ENCODE data around the gene PEX10.

The PEX10 gene

DNA sequence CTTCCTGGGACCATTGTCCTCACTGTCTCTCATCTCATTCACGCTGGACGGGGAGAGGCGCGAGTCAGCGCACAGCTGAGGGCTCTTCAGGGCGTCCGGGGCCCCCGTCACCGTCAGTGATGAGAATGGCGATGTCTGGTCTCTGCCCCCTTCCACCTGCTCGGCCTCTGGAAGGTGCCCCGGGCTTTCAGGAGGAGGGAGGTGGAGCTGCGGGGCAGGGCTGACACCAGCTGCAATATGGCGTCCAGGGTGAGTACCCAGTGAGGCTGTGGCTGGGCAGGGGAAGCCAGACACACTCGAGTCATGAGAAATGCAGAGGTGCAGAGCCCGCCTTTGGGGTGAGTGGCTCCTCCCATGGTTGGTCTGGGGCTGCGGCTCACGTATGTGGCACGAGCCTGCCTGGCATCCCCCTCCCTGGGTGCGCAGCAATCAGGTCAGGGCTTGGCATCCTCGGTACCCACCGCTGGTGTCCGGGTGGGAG lies 36.1 kb downstream of the PEX10 start:
- DNase-seq (ENCODE audit: low read depth in 2 of 3, low spot score in 1 of 3) = no peak

DNA sequence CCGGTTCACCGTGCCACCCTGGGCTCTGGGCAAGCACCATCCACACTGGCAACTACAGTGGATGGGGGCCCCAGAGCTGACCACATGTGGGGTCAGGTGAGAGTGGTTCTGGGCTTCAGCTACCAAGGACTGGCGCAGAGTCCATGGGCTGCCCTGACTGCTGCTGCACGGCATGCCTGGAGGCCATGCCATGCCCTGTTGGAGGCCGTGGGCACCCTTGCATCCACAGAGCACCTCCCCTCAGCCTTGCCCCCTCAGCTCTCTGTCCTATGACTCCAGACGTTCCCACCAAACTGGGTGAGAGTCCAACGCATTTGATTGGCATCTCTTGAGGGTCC lies 36.5 kb downstream of the PEX10 start:
- DNase-seq (ENCODE audit: low read depth in 2 of 3, low spot score in 1 of 3) = no peak

DNA sequence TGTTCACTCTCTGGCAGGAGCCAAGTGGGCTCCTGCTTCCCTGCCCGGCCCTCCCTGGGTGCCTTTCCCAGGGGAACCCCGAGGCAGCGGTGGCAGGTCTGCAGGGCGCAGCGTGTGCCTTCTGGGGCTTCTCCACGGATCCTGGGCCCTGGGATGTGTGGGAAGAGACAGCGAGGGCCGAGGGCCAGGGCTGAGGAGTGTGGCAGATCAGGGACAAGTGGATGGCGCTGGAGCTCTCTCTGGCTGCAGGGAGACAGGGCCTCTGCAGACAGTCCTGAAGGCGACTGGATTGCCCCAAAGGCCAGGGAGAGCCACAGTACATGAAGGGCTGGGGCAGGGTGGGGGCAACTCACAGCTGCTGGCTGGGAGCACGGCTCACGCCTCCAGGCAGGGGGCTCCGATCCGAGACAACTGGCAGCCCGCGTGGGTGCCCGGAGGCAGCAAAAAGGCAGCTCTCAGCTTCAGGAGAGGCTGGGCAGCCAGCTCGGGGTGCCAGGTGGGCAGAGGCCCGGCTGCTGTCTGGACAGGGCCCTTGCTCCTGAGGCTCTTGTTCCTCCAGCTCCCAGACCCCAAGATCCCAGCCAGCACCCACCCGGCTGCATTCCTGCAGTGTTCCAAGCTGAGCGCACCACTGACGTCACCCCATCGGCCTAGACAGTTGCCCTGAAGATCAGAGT lies 37.0 kb downstream of the PEX10 start:
- DNase-seq (ENCODE audit: low read depth in 2 of 3, low spot score in 1 of 3) = no peak

DNA sequence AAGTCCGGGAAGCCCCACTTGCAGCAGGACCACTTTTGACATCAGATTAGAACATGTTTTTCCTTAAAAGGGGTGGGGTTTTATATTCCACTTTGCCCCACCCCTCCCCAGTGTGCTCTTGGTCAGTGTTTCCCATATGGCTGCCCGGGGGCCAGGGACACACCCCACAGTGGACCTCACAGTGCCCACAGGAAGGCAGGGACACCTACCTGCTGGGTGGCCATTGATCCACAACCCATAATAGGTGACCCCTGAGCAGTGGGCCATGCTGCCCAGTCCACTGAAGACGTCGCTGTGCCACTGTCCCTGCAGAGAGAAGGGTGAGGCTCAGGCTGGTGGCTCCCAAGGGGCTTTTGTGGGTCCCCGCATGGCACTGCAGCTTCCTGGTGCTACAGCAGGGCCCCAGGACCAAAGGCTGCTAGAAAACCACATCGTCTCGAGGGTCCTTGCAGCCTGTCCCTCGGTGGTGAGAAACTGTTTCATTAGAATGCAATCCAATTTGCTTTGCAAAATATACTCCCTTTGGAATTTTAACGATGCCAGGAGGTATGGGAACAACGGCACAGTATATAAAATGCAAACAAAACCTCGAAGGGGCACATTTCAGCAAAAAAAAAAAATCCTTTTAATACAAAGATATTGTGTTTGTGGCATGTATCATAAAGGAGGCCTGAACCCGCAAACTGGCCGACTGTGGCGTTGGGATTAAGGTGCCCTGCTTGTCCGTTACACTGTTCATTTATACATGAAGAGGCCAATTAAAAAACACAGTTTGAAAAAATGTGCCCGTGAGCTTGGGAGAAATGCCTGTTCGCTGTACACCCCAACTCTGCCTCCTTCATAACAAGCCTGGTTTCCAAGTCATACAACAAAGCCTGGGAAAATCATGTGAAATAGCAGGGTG lies 37.9 kb downstream of the PEX10 start:
- DNase-seq (ENCODE audit: low read depth in 2 of 3, low spot score in 1 of 3) = no peak

DNA sequence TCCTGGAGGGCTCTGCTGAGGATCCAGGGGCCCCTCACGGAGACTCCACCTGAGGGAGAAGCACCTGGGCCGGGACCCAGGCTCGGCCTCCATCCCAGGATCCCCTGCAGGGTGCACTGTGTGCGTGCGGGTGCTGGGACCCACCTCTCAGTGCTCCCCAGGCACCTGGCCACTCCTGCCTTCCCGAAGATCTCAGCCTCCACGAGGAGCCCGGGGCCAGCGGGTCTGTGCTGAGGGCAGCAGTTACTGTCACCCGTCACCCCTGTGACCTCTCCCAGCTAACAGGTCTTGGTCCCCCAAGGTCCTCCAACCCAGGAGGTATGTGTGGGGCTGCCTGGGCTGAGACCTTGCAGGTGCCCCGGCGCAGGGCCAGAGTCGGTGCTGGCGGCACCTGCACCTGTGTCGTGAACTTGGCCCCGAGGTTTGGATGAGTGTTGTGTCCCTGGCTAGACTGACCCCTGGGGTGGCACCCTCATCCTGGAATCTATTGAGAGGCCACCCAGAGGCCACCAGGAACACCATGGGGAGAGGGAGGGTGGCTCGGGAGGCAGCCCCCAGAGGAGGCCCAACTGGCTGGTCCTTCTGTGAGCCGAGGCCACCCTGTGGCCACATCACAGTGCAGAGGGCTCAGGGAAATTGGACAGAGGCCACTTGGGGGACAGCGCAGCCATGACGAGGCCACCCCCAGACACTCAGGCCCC lies 38.7 kb downstream of the PEX10 start:
- no peak for DNase-seq (ENCODE audit: low read depth in 2 of 3, low spot score in 1 of 3)

DNA sequence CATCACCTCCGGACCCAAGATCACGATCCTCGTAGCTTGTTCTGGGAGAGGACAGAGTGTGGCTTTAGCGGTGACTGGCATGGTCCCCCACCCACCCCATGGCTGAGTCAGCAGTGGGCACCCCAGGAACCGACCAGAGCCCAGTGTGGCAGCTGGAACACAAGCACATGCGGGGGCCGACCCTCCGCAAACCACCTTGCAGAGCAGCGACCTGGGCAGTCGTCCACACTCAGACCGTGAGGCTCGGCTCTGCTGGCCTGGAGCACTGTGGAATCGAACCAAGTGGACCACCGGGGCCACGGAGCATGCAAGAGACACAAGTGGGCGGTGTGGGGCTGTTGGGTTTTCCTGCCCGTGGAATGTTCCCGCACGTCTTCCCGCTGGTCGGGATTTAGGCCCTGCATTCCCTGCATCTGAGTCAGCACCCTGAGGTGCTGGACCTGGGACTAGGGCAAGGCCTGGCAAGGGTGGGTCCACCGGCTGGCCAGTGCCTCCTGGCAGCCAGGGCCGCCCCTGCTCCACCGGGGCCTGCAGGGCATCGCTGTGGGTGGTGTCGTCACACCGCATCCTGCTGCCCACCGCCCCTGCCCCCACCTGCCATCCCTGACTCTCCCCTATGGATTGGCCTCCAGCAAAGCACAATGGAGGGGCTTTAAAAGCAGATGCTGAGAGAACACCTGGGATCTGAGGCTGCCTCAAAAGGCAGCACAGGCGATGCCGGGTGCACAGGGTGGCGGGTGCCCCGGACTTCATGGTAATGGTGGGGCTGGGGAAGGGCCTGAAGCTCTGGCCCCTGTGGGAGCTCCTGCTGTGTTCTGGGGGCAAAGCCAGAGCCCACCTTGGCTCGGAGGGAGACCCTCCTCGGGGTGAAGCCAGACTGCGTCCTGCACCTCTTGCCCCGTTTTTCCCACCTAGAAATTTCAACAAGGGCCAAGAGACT lies 39.5 kb downstream of the PEX10 start:
- no peak for DNase-seq (ENCODE audit: low read depth in 2 of 3, low spot score in 1 of 3)

DNA sequence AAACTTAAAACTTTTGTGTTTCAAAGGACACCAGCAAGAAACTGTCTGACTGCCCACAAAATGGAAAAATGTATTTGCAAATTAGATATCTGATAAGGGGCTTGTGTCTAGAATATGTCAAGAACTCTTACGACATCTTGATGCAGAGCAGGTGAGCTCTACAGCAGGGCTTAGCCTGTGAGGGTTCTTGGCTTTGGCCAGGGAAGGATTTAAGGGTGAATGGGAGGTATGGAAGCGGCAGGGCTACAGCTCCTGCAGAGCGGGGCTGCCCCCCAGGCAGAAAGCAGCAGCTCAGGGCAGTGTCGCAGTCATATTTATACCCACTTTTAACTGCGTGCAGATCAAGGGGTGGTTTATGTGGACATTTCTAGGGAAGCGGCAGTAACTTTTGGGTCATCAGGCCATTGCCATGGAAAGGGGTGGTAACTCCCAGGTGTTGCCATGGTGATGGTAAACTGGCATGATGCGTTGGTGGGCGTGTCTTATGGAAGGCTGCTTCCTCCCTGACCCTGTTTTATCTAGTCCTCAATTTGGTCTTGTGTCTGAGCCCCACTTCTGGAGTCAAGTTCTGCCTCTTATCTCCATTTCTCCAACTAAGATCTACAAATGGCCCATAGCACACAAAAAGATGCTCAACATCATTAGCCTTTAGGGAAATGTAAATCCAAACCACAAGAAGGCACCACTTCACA lies 44.2 kb downstream of the PEX10 start:
- DNase-seq (ENCODE audit: low read depth in 2 of 3, low spot score in 1 of 3) = no peak

DNA sequence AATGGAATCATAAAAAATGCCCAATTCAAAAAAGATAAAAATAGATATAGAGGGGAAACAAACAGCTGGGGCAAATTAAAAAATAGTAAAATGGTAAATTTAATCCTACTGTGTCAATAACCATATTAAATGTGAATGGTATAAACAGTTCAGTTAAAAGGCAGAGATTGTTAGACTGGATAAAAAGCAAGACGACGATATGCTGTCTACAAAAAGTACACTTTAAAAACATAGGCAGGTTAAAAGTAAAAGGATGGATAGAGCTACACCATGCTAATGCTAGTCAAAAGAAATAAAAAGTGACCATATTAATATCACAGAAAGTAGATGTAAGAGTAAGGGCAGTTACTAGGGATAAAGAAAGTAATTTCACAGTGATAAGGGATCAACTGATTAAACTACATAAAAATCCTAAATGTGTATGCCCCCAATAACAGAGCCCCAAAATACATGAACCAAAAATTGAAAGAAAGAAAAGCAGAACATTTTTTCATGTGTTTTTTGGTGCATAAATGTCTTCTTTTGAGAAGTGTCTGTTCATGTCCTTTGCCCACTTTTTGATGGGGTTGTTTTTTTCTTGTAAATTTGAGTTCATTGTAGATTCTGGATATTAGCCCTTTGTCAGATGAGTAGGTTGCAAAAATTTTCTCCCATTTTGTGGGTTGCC lies 48.4 kb downstream of the PEX10 start:
- no peak for DNase-seq (ENCODE audit: low read depth in 2 of 3, low spot score in 1 of 3)

DNA sequence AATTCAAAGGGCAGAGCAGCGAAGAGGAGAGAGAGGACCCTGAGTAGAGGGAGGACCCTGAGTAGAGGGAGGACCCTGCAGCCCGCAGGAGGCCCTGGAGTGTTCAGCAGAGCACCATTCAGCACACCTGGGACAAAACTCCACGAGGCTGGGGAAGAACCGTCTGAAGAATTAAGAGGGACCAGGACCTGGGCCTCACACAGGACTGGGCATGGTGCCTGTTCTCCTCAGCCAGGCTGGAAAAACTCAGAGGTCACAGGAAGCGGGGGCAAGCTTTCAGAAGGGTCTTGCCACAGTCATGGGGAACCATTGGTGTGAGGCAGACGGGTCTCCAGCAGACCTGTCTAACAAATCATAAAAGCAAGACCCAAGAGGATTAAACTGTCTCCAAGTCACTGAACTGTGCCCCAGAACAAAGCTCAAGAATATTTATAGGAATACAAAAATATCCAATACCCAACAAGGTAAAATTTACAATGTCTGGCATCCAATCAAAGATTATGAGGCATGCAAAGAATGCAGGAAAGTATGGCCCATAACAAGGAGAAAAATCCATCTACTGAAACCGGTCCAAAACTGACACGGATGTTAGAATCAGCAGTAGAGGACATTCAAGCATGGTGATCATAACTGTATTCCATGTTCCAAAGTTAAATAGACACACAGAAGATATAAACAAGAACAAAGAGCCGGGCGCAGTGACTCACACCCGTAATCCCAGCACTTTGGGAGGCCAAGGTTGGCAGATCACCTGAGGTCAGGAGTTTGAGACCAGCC lies 51.6 kb downstream of the PEX10 start:
- no peak for DNase-seq (ENCODE audit: low read depth in 2 of 3, low spot score in 1 of 3)

DNA sequence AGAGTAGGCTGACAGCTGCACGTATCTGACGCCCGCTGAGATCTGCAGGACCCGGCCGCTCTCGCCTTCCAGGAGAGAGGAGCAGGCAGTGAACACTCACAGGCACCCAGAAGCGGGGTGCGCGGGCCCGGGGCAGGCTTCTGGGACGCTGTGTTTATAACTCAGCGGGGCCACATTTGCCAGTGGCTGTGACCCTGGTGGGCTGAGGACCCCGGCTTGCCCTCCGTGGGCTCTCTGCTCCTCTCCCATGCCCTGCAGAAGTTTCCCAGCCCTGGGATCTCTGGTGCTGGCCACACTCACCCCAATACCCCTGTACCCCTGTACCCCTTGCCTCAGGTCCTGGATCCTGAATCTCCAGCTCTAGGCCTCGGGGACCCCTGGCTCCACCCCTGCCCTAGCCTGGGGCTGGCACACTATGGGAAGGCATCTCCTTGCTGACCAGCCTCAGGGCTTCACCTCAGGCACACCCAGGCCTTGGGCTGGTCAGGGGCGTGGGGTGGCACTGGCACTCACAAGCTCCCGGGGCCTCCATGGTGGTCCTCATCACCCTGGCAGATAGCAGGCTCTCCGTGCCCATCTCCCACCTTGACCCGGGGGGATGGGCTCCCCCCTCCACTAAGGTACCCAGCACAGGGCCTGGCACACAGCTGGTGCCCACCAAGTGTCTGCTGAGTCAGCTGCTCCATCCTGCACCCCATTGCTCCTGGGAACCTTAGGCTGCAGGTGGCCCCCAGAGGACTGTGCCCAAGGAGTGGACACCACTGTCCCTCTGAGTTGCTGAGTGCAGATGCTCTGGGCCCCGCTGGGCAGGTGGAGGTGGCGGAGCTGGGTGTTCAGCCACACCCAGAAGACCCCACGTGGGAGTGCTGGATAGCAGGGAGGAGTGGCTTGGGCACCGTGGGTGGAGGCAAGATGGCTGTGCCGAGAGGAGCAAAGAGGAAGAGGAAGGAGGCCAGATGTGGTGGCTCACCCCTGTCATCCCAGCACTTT lies 53.4 kb downstream of the PEX10 start:
- DNase-seq (ENCODE audit: low read depth in 2 of 3, low spot score in 1 of 3) = no peak

DNA sequence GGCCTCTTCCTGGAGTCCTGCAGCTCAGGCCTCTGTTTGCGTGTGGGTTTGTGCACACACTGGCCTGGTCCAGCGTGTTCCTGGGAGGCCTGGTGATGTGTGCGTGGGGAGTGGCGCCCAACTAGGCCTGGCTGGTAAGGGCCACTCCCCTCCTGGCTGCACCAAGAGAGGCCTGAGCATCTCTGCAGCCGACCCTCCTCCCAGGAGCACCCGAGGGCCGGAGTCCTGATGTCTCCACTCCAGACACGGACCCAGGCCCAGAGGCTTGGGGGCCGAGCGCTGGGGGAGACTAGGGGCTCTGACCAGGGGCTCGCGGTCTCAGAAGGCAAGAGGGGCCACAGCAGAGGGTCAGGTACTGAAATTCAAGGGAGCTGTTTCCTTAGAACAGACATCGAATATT lies 54.3 kb downstream of the PEX10 start:
- no peak for DNase-seq (ENCODE audit: low read depth in 2 of 3, low spot score in 1 of 3)

DNA sequence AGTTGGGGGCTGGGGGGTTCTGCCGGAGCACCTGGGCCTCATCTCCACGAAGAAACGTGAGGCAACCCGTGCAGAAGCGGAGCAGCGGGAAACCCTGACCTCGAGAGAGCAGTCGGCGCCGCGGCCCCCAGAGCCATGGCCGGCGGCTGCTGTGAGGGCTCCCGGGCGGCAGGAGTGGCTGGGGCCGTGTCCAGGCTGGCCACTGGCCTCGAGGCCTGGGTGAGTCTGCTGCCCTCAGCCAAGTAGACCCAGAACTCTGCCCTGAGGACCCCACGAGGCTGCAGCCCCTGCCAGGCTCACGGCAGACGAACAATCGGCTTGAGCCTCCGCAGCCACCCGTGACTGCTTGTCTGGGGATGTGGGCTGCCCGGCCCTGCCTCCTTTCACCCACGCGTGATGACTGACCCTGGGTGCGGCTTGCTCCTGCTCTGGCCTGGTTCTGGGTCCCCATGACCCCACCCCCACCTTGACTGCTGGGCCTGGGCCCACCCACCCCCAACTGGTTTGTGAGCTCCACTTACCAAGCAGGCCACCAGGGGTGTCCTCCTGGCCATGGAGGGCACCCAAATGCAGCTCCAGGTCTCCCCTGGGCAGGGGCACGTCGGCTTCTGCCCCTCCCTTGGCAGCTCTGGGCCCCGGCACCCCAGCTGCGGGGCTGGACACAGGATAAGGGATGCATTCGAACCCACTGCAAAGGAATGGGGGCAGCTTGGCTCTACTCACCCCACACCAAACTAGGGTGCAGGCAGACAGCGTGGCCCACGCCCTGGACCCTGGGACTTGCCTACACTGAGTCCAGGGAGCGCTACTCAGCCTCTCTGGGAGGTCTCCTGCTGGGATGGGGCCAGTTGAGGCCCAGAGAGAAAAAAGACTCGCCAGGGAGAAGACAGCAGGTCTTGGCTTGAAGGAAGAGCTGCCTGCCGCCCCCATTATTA lies 55.2 kb downstream of the PEX10 start:
- no peak for DNase-seq (ENCODE audit: low read depth in 2 of 3, low spot score in 1 of 3)

DNA sequence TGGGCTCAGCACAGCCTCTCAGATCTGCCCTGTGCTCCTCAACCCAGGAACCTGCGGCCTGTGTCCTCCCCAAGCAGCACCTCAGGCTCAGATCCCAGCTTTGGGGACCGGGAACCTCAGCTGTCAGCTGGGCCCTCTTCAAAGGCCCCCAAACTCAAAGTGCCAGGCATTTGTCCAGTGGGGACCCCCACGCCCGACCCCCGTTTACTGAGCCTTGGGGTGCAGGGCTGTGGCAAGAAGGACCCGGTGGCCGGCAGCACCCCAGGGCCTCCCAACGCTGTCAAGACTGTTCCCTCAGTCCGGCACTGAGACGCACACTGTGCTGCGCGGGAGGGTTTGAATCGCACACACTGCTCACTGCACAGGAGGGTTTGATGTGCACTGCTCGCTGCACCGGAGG lies 56.0 kb downstream of the PEX10 start:
- no peak for DNase-seq (ENCODE audit: low read depth in 2 of 3, low spot score in 1 of 3)

DNA sequence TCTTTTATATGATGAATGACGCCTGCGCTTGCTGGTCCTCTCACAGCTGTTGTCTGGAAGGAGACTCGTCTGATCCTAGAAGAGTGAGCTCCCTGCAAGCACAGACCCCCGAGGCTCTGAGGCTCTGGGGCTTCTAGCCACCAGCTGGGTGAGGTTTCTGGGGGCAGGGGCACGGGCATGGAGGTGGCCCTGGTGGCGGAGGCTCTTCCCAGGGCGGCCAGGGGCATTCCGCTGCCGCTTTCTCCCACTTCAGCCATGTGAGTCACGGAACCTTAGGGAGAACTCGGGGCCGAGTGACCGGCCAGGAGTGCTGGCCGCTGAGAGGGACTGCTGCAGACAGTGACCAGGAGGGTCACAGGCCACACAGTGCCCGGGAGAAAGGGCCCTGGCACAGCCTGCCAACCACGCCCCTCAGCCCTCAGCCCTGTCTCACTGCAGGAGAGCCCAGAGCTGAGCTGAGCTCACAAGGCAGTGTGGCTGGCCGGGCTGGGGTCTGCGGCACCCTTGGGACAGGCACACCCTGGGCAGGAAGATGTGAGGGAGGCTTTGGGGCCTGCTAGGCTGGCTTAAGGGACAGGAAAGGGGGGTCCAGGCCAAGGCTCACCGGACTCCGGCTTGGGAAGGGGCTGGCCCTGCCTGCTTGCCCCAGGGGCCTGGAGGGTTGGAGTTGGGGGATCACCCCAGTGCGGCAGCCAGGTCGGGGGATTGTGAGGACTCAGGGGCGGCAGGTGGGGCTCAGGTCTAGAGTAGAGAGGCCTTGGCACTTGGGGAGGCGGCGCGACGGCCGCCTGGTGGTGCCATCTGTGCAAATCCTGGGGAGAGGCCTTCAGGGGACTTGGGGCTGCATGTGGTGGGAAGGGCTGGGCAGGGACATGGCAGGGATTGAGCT lies 56.7 kb downstream of the PEX10 start:
- no peak for DNase-seq (ENCODE audit: low read depth in 2 of 3, low spot score in 1 of 3)

DNA sequence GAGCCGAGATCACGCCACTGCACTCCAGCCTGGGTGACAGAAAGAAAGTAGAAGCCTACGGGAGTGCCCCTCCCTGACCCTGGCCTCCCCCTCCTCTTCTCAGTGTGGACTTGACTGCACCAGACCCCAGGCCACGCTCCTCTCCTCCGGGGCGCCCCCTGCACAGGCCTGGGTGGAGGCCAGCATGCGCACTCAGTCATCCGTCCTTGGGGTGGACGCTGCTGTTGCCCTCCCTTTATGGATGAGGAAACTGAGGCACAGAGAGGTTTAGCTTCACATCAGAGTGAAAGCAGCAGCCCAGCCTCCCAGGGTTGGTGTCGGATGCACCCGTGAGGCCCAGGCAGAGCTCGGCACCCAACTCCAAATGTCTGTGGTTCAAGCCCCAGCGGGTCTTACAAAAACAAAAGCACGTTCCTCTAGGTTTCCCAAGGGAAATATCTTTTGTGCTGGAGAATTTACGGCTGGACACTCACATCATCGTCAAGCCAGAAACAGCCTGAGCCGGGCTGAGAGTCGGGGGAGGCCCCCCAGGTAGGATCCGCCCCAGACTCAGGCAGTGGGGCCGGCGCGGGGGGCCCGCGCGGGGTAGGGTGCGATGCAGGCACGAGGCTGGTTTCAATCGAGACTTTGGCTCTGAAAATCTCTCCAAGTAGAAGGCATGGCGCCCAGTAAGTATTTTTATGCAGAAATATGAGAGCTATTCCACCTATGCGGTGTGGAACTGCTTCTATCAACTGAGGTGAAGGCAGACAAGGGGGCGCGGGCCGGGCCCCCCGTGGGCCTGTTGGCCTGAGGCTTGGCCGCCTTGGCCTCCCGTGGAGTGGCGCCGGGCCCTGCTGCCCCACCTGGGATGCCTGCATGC lies 57.6 kb downstream of the PEX10 start:
- DNase-seq (ENCODE audit: low read depth in 2 of 3, low spot score in 1 of 3) = no peak
